Activated CD4-positive, alpha-beta T cell treated with anti-CD3 and anti-CD28 coated beads, Interleukin-2, amount 50 U/mL, for 48 hours (primary cell): ENCODE data around the gene CDH4.

Experiments used
- DNase-seq, 2 experiments: peaks; one replicate each; pipeline ENCODE4 v3.0.0-alpha.2; 2020

The CDH4 gene

GRCh38 chr20:61665528-61666470, 413.7 kb downstream of the CDH4 start:
- no peak for DNase-seq

GRCh38 chr20:61666471-61666832, 414.4 kb downstream of the CDH4 start:
- DNase-seq = no peak

GRCh38 chr20:61667056-61667792, 415.2 kb downstream of the CDH4 start:
- DNase-seq = no peak

GRCh38 chr20:61668065-61668650, 416.1 kb downstream of the CDH4 start:
- DNase-seq = no peak

- no peak for DNase-seq
Observed at GRCh38 chr20:61668771-61669503, 416.9 kb downstream of the CDH4 start.

- DNase-seq = no peak
Observed at GRCh38 chr20:61670274-61670673, 418.2 kb downstream of the CDH4 start.

GRCh38 chr20:61671559-61671958, 419.5 kb downstream of the CDH4 start:
- DNase-seq = no peak

- no peak for DNase-seq
Observed at GRCh38 chr20:61673152-61673847, 421.2 kb downstream of the CDH4 start.

- no peak for DNase-seq
Observed at GRCh38 chr20:61674121-61674520, 422.1 kb downstream of the CDH4 start.

- no peak for DNase-seq
Observed at GRCh38 chr20:61674688-61675087, 422.6 kb downstream of the CDH4 start.

GRCh38 chr20:61677928-61678327, 425.9 kb downstream of the CDH4 start:
- DNase-seq = no peak

GRCh38 chr20:61678437-61678836, 426.4 kb downstream of the CDH4 start:
- no peak for DNase-seq

GRCh38 chr20:61679473-61679872, 427.4 kb downstream of the CDH4 start:
- no peak for DNase-seq

- DNase-seq = no peak
Observed at GRCh38 chr20:61680096-61680495, 428.0 kb downstream of the CDH4 start.

GRCh38 chr20:61682114-61682995, 430.3 kb downstream of the CDH4 start:
- no peak for DNase-seq

GRCh38 chr20:61682996-61683681, 431.1 kb downstream of the CDH4 start:
- DNase-seq = no peak

GRCh38 chr20:61683721-61684120, 431.7 kb downstream of the CDH4 start:
- no peak for DNase-seq

GRCh38 chr20:61684136-61684535, 432.1 kb downstream of the CDH4 start:
- no peak for DNase-seq

- no peak for DNase-seq
Observed at GRCh38 chr20:61684583-61685235, 432.6 kb downstream of the CDH4 start.

GRCh38 chr20:61685462-61685861, 433.4 kb downstream of the CDH4 start:
- DNase-seq = no peak
